Activated CD8-positive, alpha-beta T cell treated with anti-CD3 and anti-CD28 coated beads, Interleukin-2, amount 10 ng/mL, durations not matched to agents 7 days and 5 days (primary cell): ENCODE results near the gene PTPRM. TPM values are rescaled to one million over a fixed set of nuclear protein-coding genes. Genes with fewer than 3 reads are reported as not detected.

Experiments used
- ATAC-seq: fragments of 150-1000 bp; cut with Tn5 transposase; one replicate; pipeline ENCODE4 v1.10.0; 2021; ENCODE audit warnings: moderate library complexity
- CTCF ChIA-PET: fragments of 350-600 bp; sonication (Branson Sonifier 250); formaldehyde crosslinking; loops from one replicate; lab custom pipeline; 2021; ENCODE audit warnings: antibody characterized with exemption; lab: Charles Lee
- POLR2A ChIA-PET: fragments of 350-600 bp; sonication (Branson Sonifier 250); formaldehyde crosslinking; loops from one replicate; lab custom pipeline; 2021; ENCODE audit warnings: antibody characterized with exemption; lab: Charles Lee
- DNase-seq: peaks from one replicate; pipeline ENCODE4 v3.0.0-alpha.2; 2020
- H3K27ac Mint-ChIP-seq: one replicate; pipeline ENCODE4 v1.8.0; 2021; ENCODE audit warnings: mild to moderate bottlenecking, mixed read lengths
- H3K27me3 Mint-ChIP-seq: one replicate; pipeline ENCODE4 v1.8.0; 2021; ENCODE audit warnings: low read depth, mixed read lengths
- H3K36me3 Mint-ChIP-seq: one replicate; pipeline ENCODE4 v1.8.0; 2021; ENCODE audit warnings: low read depth, mixed read lengths
- H3K4me1 Mint-ChIP-seq: one replicate; pipeline ENCODE4 v1.8.0; 2021; ENCODE audit warnings: low read depth, mixed read lengths
- H3K4me3 Mint-ChIP-seq: one replicate; pipeline ENCODE4 v1.8.0; 2021; ENCODE audit warnings: mild to moderate bottlenecking, mixed read lengths
- H3K9me3 Mint-ChIP-seq: one replicate; pipeline ENCODE4 v1.8.0; 2022; ENCODE audit warnings: mixed read lengths; ENCODE audit not compliant: insufficient read depth
- total RNA-seq, 2 experiments: library from RNA; stranded (reverse); gene quantifications; one replicate each; pipeline ENCODE4 v1.2.3, GENCODE V29; 2021

The PTPRM gene
- total RNA-seq, 2 experiments from 2014 or later, result 0.76 to 1.0 TPM

DNA sequence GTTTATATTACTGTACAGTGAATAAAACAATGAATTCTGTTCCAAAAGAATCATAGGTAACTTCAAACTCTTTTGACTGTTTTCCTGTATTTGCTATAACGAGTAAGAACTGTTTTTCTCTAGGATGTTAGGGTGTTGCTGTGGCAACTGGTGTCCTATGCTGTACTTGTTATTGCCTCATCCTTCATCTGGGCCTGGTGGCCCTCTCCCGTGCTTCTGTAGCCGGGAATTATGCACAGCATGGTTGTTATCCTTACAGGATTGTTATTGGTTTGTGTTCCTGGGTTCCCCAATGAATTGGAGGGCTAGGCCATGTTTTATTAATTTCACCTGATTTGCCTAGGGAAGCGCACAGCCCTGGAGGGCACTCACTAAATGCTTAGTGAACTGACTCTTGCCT lies 279.2 kb downstream of the PTPRM start:
- Mint-ChIP-seq H3K27ac (no peak overlapping the region), H3K4me3 (no peak overlapping the region), H3K9me3 (no peaks in the 10 kb centered on the region), H3K27me3 (no peaks in the 10 kb centered on the region), H3K36me3 (no peaks in the 10 kb centered on the region), H3K4me1 (no peaks in the 10 kb centered on the region)
- ChIA-PET POLR2A (no interaction called here), CTCF (no interaction called here)
- DNase-seq, result no peak
- no peak for ATAC-seq

DNA sequence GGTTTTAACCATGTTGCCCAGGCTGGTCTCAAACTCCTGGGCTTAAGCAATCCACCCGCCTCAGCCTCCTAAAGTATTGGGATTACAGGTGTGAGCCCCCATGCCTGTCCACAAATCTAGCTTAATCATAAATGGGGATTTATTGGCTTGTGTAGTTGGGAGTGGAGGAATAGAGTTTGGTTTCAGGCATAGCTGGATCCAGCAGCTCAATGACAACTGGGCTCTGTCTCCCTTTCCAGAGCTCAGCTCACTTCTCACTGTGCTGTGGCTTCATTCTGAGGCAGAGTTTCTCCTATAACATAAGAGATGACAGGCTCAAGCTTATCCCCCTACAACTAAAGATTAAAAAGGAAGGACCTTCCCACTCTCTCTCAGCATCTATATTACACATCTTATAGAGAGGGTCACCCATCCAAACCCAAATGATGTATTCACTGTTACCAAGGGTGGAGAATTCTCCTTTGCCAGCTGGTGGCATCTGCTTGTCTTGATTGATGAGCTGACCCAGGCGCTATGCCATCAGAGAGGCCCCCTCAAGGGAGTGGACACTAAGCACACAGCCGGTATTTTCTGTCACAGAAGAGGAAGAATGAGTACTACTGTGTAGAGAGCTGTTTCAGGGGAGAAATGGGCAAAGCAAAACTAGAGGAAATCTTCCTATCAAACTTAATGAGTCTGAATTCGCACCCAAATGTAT lies 280.4 kb downstream of the PTPRM start:
- no peaks in the 10 kb centered on the region for H3K36me3 Mint-ChIP-seq
- ChIA-PET CTCF (no interaction called here), POLR2A (no interaction called here)
- H3K27ac Mint-ChIP-seq, result no peak overlapping the region
- no peaks in the 10 kb centered on the region for H3K4me1 Mint-ChIP-seq
- DNase-seq (no peak), ATAC-seq (no peak)
- peaks cover 7% of the 10 kb centered on the region for H3K9me3 Mint-ChIP-seq
- no peaks in the 10 kb centered on the region for H3K27me3 Mint-ChIP-seq
- H3K4me3 Mint-ChIP-seq, result no peak overlapping the region

DNA sequence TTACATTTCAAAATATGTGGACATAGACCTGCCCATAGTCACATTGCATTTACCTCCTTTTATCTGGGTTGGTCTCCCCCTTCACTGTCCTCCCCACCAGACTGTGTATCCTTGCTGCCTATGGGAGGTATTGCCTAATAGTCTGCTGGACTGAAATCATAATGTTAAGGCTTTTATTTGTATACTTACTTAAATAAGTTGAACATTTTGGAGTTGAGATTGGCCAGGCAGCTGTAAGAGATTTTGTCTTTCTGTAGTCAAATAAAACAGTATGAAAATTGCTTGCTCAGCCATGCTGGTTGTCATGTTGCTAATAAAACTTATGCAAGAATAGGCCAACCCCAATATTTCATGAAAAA lies 280.9 kb downstream of the PTPRM start:
- no peaks in the 10 kb centered on the region for H3K4me1 Mint-ChIP-seq
- H3K36me3 Mint-ChIP-seq, result no peaks in the 10 kb centered on the region
- DNase-seq (no peak), ATAC-seq (no peak)
- H3K4me3 Mint-ChIP-seq, result no peak overlapping the region
- ChIA-PET CTCF (no interaction called here), POLR2A (no interaction called here)
- peaks cover 7% of the 10 kb centered on the region for H3K9me3 Mint-ChIP-seq
- no peaks in the 10 kb centered on the region for H3K27me3 Mint-ChIP-seq
- H3K27ac Mint-ChIP-seq, result no peak overlapping the region

DNA sequence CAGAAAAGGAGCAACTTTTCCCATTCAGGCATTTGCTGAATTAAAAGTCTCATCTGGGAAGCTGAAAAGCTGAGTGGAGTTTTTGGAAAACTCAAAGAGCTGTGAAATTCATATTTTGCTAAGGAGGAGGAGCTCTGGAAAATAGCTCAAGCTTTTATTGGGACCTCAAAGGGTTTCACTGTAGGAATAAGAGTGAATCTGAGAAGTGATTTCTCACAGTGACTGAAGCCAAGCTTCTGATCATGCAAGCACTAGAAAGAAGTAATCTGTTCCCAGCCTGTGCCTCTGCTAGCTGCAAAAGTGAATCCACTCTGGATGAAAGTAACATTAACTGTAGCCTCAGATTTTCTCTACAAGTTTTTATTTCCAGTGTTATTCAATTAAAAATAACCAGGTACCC lies 283.3 kb downstream of the PTPRM start:
- POLR2A ChIA-PET, result no interaction called here
- H3K4me1 Mint-ChIP-seq, result no peaks in the 10 kb centered on the region
- no peak overlapping the region for H3K4me3 Mint-ChIP-seq
- H3K36me3 Mint-ChIP-seq, result no peaks in the 10 kb centered on the region
- CTCF ChIA-PET, result no interaction called here
- DNase-seq (no peak), ATAC-seq (no peak)
- H3K9me3 Mint-ChIP-seq, result peaks cover 7% of the 10 kb centered on the region
- H3K27ac Mint-ChIP-seq, result no peak overlapping the region
- H3K27me3 Mint-ChIP-seq, result no peaks in the 10 kb centered on the region

DNA sequence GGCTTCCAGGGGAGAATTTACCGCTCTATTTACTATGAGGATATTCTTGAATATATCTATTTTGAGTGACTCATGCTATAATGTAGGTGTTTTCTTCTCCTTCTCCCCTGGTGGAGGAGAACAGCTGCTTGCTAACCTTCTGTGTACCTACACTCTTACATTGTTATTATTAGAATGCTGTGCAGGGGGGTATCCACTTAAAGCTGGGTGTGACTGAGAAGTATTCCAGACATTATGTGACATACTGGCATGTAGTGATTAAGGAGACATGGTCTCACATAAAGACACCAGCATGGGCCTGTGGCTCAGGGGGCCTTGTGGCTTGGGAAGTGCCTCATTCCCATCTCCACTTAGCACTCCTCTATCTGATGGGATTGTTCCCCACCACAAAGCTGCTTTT lies 287.9 kb downstream of the PTPRM start:
- no peaks in the 10 kb centered on the region for H3K4me1 Mint-ChIP-seq
- ChIA-PET POLR2A (no interaction called here), CTCF (no interaction called here)
- ATAC-seq (no peak), DNase-seq (no peak)
- H3K27me3 Mint-ChIP-seq, result no peaks in the 10 kb centered on the region
- H3K36me3 Mint-ChIP-seq, result no peaks in the 10 kb centered on the region
- no peak overlapping the region for H3K4me3 Mint-ChIP-seq
- H3K27ac Mint-ChIP-seq, result no peak overlapping the region
- peaks cover 7% of the 10 kb centered on the region for H3K9me3 Mint-ChIP-seq

DNA sequence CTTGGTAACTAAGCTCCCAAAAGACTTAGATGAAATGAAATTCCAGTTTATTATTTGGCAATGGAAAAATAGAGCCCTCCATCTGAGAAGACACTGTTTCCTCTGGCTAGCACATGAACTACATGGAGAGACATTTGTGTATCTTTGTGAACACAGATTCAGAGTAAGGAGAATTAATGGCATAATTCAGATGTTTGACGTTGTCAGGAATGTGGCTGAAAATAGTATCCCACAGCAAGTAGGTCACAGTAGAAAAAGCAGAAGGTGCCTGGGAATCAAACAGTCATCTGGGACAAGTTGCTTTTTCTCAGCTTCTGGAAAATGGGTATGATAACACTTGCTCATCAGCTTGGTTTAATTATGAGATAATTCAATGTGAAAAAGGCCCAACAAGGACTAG lies 288.6 kb downstream of the PTPRM start:
- POLR2A ChIA-PET, result no interaction called here
- ATAC-seq (no peak), DNase-seq (no peak)
- CTCF ChIA-PET, result no interaction called here
- Mint-ChIP-seq H3K9me3 (peaks cover 7% of the 10 kb centered on the region), H3K36me3 (no peaks in the 10 kb centered on the region), H3K4me3 (no peak overlapping the region), H3K27me3 (no peaks in the 10 kb centered on the region), H3K4me1 (no peaks in the 10 kb centered on the region), H3K27ac (no peak overlapping the region)

DNA sequence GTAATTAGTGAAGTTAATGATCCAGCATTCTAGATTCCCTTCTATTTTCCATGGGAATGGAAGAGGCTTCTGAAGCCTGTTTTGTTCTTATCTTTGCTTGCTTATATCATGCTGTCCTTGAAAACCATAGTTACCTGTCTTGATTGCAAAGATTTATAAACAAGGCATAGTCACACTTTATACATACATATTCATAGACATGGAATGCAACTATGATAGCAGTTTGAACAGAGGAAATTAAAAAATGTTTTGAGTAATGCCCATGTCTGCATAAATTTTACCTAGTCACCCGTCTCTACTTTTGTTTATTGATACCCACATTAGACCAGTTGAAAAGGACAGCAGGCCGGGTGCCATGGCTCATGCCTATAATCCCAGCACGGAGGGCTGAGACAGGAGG lies 289.0 kb downstream of the PTPRM start:
- Mint-ChIP-seq H3K9me3 (peaks cover 7% of the 10 kb centered on the region), H3K27me3 (no peaks in the 10 kb centered on the region), H3K36me3 (no peaks in the 10 kb centered on the region), H3K4me1 (no peaks in the 10 kb centered on the region), H3K27ac (no peak overlapping the region), H3K4me3 (no peak overlapping the region)
- POLR2A ChIA-PET, result no interaction called here
- CTCF ChIA-PET, result no interaction called here
- ATAC-seq (no peak), DNase-seq (no peak)

DNA sequence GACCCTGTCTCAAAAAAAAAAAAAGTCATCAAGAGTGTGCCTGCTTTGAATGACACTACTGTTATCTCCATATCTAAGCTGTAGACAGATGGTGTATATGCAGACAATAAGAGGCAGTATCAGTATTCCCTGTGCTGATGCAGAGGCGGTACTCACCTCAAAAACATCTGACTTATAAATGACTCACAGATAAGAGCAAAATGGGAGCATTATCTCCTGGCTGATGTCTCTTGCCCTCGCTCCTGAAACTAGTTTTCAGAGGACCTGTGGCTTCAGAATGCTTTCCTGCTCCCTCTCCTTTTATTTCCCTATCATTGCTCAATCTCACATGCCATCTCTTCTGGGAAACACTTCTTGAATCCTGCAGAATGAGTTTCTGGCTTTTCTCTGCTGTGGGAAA lies 289.6 kb downstream of the PTPRM start:
- H3K27ac Mint-ChIP-seq, result no peak overlapping the region
- H3K4me1 Mint-ChIP-seq, result no peaks in the 10 kb centered on the region
- ChIA-PET CTCF (no interaction called here), POLR2A (no interaction called here)
- H3K27me3 Mint-ChIP-seq, result no peaks in the 10 kb centered on the region
- H3K9me3 Mint-ChIP-seq, result peaks cover 6% of the 10 kb centered on the region
- no peaks in the 10 kb centered on the region for H3K36me3 Mint-ChIP-seq
- DNase-seq (no peak), ATAC-seq (no peak)
- H3K4me3 Mint-ChIP-seq, result no peak overlapping the region

DNA sequence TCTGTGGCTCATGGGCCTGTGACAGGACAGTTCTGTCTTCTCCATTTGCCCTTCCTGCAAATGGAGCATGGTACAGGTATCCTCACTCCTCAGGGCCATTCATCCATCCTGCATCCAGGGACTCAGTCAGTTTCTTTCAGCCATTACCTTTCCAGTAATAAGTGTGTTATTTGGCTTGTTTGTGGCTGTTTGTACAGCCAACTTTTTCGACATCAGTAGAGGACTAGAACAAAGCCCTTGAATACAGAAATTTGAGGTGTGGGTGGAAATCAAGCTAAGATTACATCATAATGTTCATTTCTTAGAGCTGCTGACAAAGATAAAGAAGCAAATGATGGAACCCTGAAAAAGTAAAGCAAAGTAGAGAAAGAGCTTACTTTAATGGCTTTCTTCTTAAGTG lies 290.4 kb downstream of the PTPRM start:
- CTCF ChIA-PET, result no interaction called here
- no peaks in the 10 kb centered on the region for H3K4me1 Mint-ChIP-seq
- ATAC-seq, result no peak

DNA sequence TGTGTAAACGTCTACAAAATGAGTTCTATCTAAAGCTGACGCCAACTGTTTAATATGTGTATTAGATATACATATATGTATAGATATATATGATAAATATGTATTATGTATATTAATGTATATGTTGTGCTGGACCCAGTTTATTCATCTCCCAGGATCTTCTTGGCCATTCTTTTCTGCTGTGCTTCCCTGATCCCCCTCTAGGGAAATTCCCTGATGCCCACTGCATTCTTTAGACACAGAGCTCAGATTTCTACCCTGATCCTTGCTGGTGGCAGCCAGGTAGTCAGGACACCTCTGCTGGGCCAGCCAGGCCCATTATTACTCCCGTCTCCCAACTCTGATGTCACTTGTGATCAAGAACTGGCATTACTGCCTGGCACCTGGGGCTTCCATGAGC lies 292.0 kb downstream of the PTPRM start:
- H3K36me3 Mint-ChIP-seq, result no peaks in the 10 kb centered on the region
- no peak overlapping the region for H3K27ac Mint-ChIP-seq
- no peaks in the 10 kb centered on the region for H3K9me3 Mint-ChIP-seq
- no peak overlapping the region for H3K4me3 Mint-ChIP-seq
- H3K27me3 Mint-ChIP-seq, result no peaks in the 10 kb centered on the region
- DNase-seq (no peak), ATAC-seq (no peak)
- POLR2A ChIA-PET, result no interaction called here
- H3K4me1 Mint-ChIP-seq, result no peaks in the 10 kb centered on the region
- CTCF ChIA-PET, result no interaction called here

More for the DNA sequence above, 290.4 kb downstream of the PTPRM start:
- H3K27ac Mint-ChIP-seq, result no peak overlapping the region
- no peaks in the 10 kb centered on the region for H3K36me3 Mint-ChIP-seq
- no peak overlapping the region for H3K4me3 Mint-ChIP-seq
- H3K9me3 Mint-ChIP-seq, result no peaks in the 10 kb centered on the region
- POLR2A ChIA-PET, result no interaction called here
- H3K27me3 Mint-ChIP-seq, result no peaks in the 10 kb centered on the region
- no peak for DNase-seq

DNA sequence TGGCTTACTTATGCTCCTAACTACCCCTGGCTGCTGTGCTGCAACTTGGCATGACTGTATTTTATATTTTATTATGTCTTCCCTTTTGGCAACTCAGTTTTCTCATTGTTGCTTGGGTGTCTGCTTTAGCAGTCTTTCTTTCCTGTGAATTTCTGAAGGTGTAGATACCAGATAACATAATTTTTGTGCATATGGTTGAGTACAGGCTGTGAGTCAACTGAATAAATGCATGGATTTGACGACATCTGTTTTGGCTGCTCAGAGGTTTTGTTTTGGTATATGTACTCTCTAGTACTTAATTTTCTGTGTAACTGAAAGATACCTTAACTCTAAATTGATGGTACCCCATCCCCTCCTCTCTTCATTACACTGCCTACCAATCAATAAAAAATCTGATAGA lies 303.1 kb downstream of the PTPRM start:
- H3K36me3 Mint-ChIP-seq, result no peaks in the 10 kb centered on the region
- H3K9me3 Mint-ChIP-seq, result peaks cover 4% of the 10 kb centered on the region
- ChIA-PET POLR2A (no interaction called here), CTCF (no interaction called here)
- no peaks in the 10 kb centered on the region for H3K27me3 Mint-ChIP-seq
- H3K4me3 Mint-ChIP-seq, result no peak overlapping the region
- ATAC-seq (no peak), DNase-seq (no peak)
- H3K4me1 Mint-ChIP-seq, result no peaks in the 10 kb centered on the region
- no peak overlapping the region for H3K27ac Mint-ChIP-seq

DNA sequence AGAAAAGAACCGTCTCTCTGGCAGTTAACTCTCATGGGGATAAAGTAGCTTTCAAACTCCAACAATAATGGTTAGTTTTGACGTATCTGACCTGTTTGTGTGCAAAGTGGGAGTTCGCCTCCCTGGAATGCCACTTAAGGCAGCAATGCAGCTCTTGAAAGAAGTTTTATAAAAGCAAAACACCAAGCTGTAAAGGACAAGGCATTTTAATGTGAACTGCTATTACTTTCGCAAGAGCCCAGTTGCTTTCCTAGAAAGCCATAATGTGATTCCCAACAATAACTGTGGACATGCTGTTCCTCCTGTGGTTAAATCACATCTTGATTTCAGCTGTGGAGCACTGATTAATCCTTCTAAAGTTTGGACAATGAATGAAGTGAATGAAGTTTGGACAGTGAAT lies 303.7 kb downstream of the PTPRM start:
- Mint-ChIP-seq H3K4me3 (no peak overlapping the region), H3K27me3 (no peaks in the 10 kb centered on the region), H3K9me3 (peaks cover 4% of the 10 kb centered on the region), H3K4me1 (no peaks in the 10 kb centered on the region), H3K27ac (no peak overlapping the region), H3K36me3 (no peaks in the 10 kb centered on the region)
- CTCF ChIA-PET, result no interaction called here
- DNase-seq (no peak), ATAC-seq (no peak)
- POLR2A ChIA-PET, result no interaction called here
